Measurements from ENCODE around the gene GREM2.

The GREM2 gene

DNA sequence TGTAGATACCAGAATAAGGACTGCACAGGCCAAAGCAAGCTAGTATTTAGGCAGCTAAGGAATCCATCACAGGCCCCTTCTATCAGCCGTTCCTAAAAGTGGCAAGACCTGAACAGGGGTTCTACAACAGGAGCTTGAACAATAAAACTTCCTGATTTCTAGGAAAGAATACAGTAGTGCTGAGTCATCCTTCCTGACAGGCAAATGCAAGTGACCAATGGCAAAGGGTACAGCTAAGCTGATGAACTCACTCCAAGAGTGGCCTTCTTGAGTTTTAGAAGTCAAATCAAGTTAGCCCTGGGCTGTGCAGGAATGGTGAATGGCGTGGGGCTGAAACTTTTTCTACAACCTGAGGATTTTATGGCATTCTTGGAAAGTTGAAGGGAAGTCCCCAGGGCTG is 112.9 kb downstream of the GREM2 start:
- TF ChIP-seq, protein P1, sequence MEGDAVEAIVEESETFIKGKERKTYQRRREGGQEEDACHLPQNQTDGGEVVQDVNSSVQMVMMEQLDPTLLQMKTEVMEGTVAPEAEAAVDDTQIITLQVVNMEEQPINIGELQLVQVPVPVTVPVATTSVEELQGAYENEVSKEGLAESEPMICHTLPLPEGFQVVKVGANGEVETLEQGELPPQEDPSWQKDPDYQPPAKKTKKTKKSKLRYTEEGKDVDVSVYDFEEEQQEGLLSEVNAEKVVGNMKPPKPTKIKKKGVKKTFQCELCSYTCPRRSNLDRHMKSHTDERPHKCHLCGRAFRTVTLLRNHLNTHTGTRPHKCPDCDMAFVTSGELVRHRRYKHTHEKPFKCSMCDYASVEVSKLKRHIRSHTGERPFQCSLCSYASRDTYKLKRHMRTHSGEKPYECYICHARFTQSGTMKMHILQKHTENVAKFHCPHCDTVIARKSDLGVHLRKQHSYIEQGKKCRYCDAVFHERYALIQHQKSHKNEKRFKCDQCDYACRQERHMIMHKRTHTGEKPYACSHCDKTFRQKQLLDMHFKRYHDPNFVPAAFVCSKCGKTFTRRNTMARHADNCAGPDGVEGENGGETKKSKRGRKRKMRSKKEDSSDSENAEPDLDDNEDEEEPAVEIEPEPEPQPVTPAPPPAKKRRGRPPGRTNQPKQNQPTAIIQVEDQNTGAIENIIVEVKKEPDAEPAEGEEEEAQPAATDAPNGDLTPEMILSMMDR (IDR thresholded peaks at IDR 0.05; ENCODE audit: insufficient read depth, low read depth, low read length, missing control alignments), result no peak
- H3K4me3 ChIP-seq (ENCODE audit: low read length), result no peak overlapping the region
- peak; percentile 30 for DNase-seq (ENCODE audit: low read depth)

- no peak overlapping the region for H3K4me3 ChIP-seq (ENCODE audit: low read length)
- TF ChIP-seq, protein P1 (IDR thresholded peaks at IDR 0.05; ENCODE audit: insufficient read depth, low read depth, low read length, missing control alignments), result no peak
- DNase-seq (ENCODE audit: low read depth), result no peak
Observed at GRCh38 chr1:240498335-240498734, 113.6 kb downstream of the GREM2 start.

DNA sequence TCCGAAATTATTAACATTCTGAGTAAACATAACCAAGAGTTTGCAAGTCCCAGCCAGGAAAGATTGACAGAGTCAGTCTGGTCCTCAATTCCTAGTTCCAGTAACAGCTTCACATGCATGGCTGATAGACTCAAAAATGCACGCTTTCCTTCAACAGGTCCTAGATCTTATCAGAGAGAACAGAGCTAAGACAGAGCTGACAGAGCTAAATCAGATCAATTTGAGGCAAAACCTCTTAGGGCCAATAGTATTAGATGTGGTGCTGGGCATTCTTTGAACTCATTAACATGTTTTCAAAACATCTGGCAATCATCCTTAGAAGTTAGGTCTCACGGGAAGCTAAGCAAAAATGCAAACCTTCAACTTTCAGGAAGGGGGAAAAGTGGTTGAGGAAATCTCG is 114.0 kb downstream of the GREM2 start:
- no peak overlapping the region for H3K4me3 ChIP-seq (ENCODE audit: low read length)
- TF ChIP-seq, protein P1 (IDR thresholded peaks at IDR 0.05; ENCODE audit: insufficient read depth, low read depth, low read length, missing control alignments), result no peak
- DNase-seq (ENCODE audit: low read depth), result no peak

- TF ChIP-seq, protein P1 (IDR thresholded peaks at IDR 0.05; ENCODE audit: insufficient read depth, low read depth, low read length, missing control alignments), result no peak
- H3K4me3 ChIP-seq (ENCODE audit: low read length), result no peak overlapping the region
- DNase-seq (ENCODE audit: low read depth), result no peak
Observed at GRCh38 chr1:240496941-240497340, 115.0 kb downstream of the GREM2 start.

DNA sequence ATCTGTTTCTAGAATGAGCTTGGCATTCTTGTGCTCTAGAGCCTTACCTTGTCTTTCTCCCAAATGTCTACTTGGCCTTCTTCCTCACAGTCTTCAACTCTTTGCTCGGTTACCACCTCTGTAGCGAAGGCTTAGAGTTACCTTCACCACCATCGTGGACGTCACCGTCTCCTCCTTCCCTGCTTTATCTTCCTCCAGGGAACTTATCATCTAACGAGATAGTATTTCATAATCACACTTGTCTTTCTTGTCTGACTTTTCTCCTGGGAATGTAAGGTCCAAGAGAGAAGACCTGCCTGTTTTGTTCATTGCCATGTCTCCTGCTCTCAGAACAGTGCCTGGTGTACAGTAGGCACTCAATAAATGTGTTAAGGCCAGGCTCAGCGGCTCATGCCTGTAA is 115.6 kb downstream of the GREM2 start:
- DNase-seq (ENCODE audit: low read depth), result no peak
- TF ChIP-seq, protein P1 (IDR thresholded peaks at IDR 0.05; ENCODE audit: insufficient read depth, low read depth, low read length, missing control alignments), result no peak
- H3K4me3 ChIP-seq (ENCODE audit: low read length), result no peak overlapping the region

GRCh38 chr1:240495601-240496000 is 116.4 kb downstream of the GREM2 start:
- no peak overlapping the region for H3K4me3 ChIP-seq (ENCODE audit: low read length)
- TF ChIP-seq, protein P1 (IDR thresholded peaks at IDR 0.05; ENCODE audit: insufficient read depth, low read depth, low read length, missing control alignments), result no peak
- no peak for DNase-seq (ENCODE audit: low read depth)

GRCh38 chr1:240492832-240493440 is 119.0 kb downstream of the GREM2 start:
- TF ChIP-seq, protein P1 (IDR thresholded peaks at IDR 0.05; ENCODE audit: insufficient read depth, low read depth, low read length, missing control alignments), result peak; percentile 20
- DNase-seq (ENCODE audit: low read depth), result peak; percentile 9
- no peak overlapping the region for H3K4me3 ChIP-seq (ENCODE audit: low read length)
